HG02759 (cell line): ENCODE results near the gene ECSCR.
"Not testable (repeated sequence)": the region's sequence is repeated elsewhere in the genome, so short reads cannot be mapped to it uniquely, and the experiment has no call there.

Experiments used
- ATAC-seq: cut with Tn5 transposase; IDR thresholded peaks from one replicate; pipeline ENCODE4 v1.9.1; 2021; ENCODE audit warnings: mild to moderate bottlenecking, moderate library complexity; ENCODE audit not compliant: unreplicated experiment

Gene ECSCR

GRCh38 chr5:139446956-139447779, 15.4 kb downstream of the ECSCR start:
- peak; percentile 70 for ATAC-seq

- no peak for ATAC-seq
These were observed 17.0 kb downstream of the ECSCR start for GRCh38 chr5:139445325-139446170.

GRCh38 chr5:139443831-139444453, 18.6 kb downstream of the ECSCR start:
- no peak for ATAC-seq

GRCh38 chr5:139440416-139440815, 22.1 kb downstream of the ECSCR start:
- ATAC-seq, result not testable (repeated sequence)

- peak; percentile 89 for ATAC-seq
These were observed 23.3 kb downstream of the ECSCR start, which contains the start of gene DNAJC18 for GRCh38 chr5:139439013-139439903. Gene DNAJC18, minus strand, starts transcription at chr5:139439525. Its CDS starts 80 bp downstream, at chr5:139439445.

- no peak for ATAC-seq
These were observed 23.9 kb downstream of the ECSCR start for GRCh38 chr5:139438707-139439012.

GRCh38 chr5:139435676-139436075, 26.9 kb downstream of the ECSCR start:
- no peak for ATAC-seq

GRCh38 chr5:139431706-139432105, 30.8 kb downstream of the ECSCR start:
- ATAC-seq, result no peak

GRCh38 chr5:139430015-139430414, 32.5 kb downstream of the ECSCR start:
- no peak for ATAC-seq

- no peak for ATAC-seq
These were observed 36.2 kb downstream of the ECSCR start for GRCh38 chr5:139426203-139426885.

GRCh38 chr5:139425497-139425896, 37.0 kb downstream of the ECSCR start:
- no peak for ATAC-seq

GRCh38 chr5:139422307-139422893, 40.1 kb downstream of the ECSCR start:
- ATAC-seq, result peak; percentile 66

GRCh38 chr5:139419226-139420192, 43.0 kb downstream of the ECSCR start:
- ATAC-seq, result no peak

- no peak for ATAC-seq
These were observed 43.8 kb downstream of the ECSCR start for GRCh38 chr5:139418793-139419192.

- no peak for ATAC-seq
These were observed 45.3 kb downstream of the ECSCR start for GRCh38 chr5:139417214-139417613.

- ATAC-seq, result no peak
These were observed 45.9 kb downstream of the ECSCR start for GRCh38 chr5:139416651-139417050.

GRCh38 chr5:139415869-139416268, 46.7 kb downstream of the ECSCR start:
- ATAC-seq, result no peak

- no peak for ATAC-seq
These were observed 47.2 kb downstream of the ECSCR start for GRCh38 chr5:139415221-139415861.
